ENCODE results near the gene KCNH1. TPM values are rescaled to one million over a fixed set of nuclear protein-coding genes. Genes with fewer than 3 reads are reported as not detected.

Gene KCNH1
- polyA plus RNA-seq, 1 donor from 2014 or later = 3.9 TPM

- no peak overlapping the region for H3K27ac ChIP-seq (ENCODE audit: low read length)
- no peaks in the 10 kb centered on the region for H3F3A ChIP-seq (ENCODE audit: insufficient read depth, low read length, poor library complexity, severe bottlenecking)
- H3K9me3 ChIP-seq (ENCODE audit: low read length) = no peaks in the 10 kb centered on the region
- H3K4me3 ChIP-seq (ENCODE audit: low read length) = no peak overlapping the region
- no peak overlapping the region for H3K9ac ChIP-seq (ENCODE audit: low read length)
- TF ChIP-seq SMC3 (conservative IDR thresholded peaks at IDR 0.05; ENCODE audit: poor library complexity) (no peak), POLR2AphosphoS5 (IDR thresholded peaks at IDR 0.05) (no peak), MXI1 (conservative IDR thresholded peaks at IDR 0.05; ENCODE audit: poor library complexity, severe bottlenecking) (no peak)
- no peaks in the 10 kb centered on the region for H3K79me2 ChIP-seq (replicated peaks; ENCODE audit: insufficient read depth, low read length)
- no peaks in the 10 kb centered on the region for H3K27me3 ChIP-seq (ENCODE audit: insufficient read depth, low read depth, low read length)
- no peaks in the 10 kb centered on the region for H4K20me1 ChIP-seq (ENCODE audit: insufficient read depth)
- no peak overlapping the region for H3K4me2 ChIP-seq (ENCODE audit: low read length)
- H3K36me3 ChIP-seq (ENCODE audit: insufficient read depth, low read length) = no peaks in the 10 kb centered on the region
- H2AFZ ChIP-seq (ENCODE audit: low read depth, low read length) = no peak overlapping the region
- H3K9me2 ChIP-seq (ENCODE audit: insufficient read depth, low read length) = no peaks in the 10 kb centered on the region
Observed at GRCh38 chr1:210855440-210855839, 278.5 kb downstream of the KCNH1 start.

GRCh38 chr1:210853276-210853675, 280.7 kb downstream of the KCNH1 start:
- Histone ChIP-seq H4K20me1 (ENCODE audit: insufficient read depth) (no peaks in the 10 kb centered on the region), H3K4me2 (ENCODE audit: low read length) (no peak overlapping the region), H3K4me3 (ENCODE audit: low read length) (no peak overlapping the region), H3K27ac (ENCODE audit: low read length) (no peak overlapping the region), H3K36me3 (ENCODE audit: insufficient read depth, low read length) (no peaks in the 10 kb centered on the region), H3K79me2 (replicated peaks; ENCODE audit: insufficient read depth, low read length) (no peaks in the 10 kb centered on the region), H3K9me2 (ENCODE audit: insufficient read depth, low read length) (no peaks in the 10 kb centered on the region), H3K9ac (ENCODE audit: low read length) (no peak overlapping the region), H3K9me3 (ENCODE audit: low read length) (no peaks in the 10 kb centered on the region), H2AFZ (ENCODE audit: low read depth, low read length) (no peak overlapping the region), H3K27me3 (ENCODE audit: insufficient read depth, low read depth, low read length) (no peaks in the 10 kb centered on the region), H3F3A (ENCODE audit: insufficient read depth, low read length, poor library complexity, severe bottlenecking) (no peaks in the 10 kb centered on the region)
- no peak for TF ChIP-seq POLR2AphosphoS5 (IDR thresholded peaks at IDR 0.05)

- Histone ChIP-seq H3K9me2 (ENCODE audit: insufficient read depth, low read length) (no peaks in the 10 kb centered on the region), H3K27ac (ENCODE audit: low read length) (no peak overlapping the region)
- TF ChIP-seq POLR2AphosphoS5 (IDR thresholded peaks at IDR 0.05) (no peak), MXI1 (conservative IDR thresholded peaks at IDR 0.05; ENCODE audit: poor library complexity, severe bottlenecking) (no peak), CTCF (IDR thresholded peaks at IDR 0.05; ENCODE audit: poor library complexity, severe bottlenecking) (no peak), EP300 (conservative IDR thresholded peaks at IDR 0.05; ENCODE audit: poor library complexity, severe bottlenecking) (no peak), TAF1 (IDR thresholded peaks at IDR 0.05; ENCODE audit: low read depth) (no peak), REST (IDR thresholded peaks at IDR 0.05; ENCODE audit: borderline replicate concordance) (no peak), RAD21 (conservative IDR thresholded peaks at IDR 0.05) (no peak), EZH2 (IDR thresholded peaks at IDR 0.05; ENCODE audit: borderline replicate concordance, insufficient read depth, low read length, poor library complexity, severe bottlenecking) (no peak), SMC3 (conservative IDR thresholded peaks at IDR 0.05; ENCODE audit: poor library complexity) (no peak)
Observed at GRCh38 chr1:210850556-210850955, 283.4 kb downstream of the KCNH1 start.

More at GRCh38 chr1:210850556-210850955, 283.4 kb downstream of the KCNH1 start:
- Histone ChIP-seq H3K4me3 (ENCODE audit: low read length) (no peak overlapping the region), H3K79me2 (replicated peaks; ENCODE audit: insufficient read depth, low read length) (no peaks in the 10 kb centered on the region), H3K4me2 (ENCODE audit: low read length) (no peak overlapping the region), H3F3A (ENCODE audit: insufficient read depth, low read length, poor library complexity, severe bottlenecking) (no peaks in the 10 kb centered on the region), H4K20me1 (ENCODE audit: insufficient read depth) (no peaks in the 10 kb centered on the region), H3K27me3 (ENCODE audit: insufficient read depth, low read depth, low read length) (no peaks in the 10 kb centered on the region), H3K9me3 (ENCODE audit: low read length) (no peaks in the 10 kb centered on the region), H2AFZ (ENCODE audit: low read depth, low read length) (no peak overlapping the region), H3K9ac (ENCODE audit: low read length) (no peak overlapping the region), H3K36me3 (ENCODE audit: insufficient read depth, low read length) (no peaks in the 10 kb centered on the region)

Measured in neural cell (in vitro differentiated cells).